ENCODE measurements around the gene ANKRD50. TPM values are rescaled to one million over a fixed set of nuclear protein-coding genes. Genes with fewer than 3 reads are reported as not detected.

ANKRD50 gene
- total RNA-seq, 4 donors from 2014 or later = 8.9 to 19.0 (median 17.6) TPM

DNA sequence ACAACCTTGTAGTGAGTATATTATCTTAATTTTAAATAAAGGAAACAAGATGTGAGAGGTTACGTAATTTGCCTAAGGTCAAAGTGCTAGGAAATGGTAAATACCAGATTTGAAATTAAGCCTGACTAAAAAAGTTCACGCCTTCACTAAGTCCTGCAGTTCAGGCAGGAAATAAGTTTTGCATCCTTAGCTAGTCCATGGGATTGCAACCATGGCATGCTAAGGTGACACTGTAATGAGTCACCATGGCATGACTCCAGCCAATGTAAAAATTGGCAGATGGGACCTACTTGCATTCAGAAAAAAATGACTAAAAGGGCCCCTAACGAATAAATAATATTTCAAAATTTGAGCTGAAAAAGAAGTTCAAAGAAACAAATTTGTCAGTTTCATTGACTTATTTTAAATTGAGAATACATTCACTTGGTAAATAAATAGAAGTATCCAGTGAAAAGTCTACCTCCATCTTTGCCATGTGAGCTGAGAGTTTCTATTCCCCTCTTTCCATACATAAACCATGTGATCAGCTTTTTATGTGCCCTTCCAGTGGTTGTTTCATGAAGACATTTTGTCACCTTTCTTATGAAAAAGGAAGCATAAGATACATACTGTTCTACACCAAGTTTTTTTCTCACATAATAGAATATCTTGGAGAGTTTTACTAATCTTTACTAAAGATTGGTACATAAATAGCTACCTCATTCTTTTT, 72.4 kb downstream of the ANKRD50 start:
- 33 to 54% methylated on average over 3 of the region's 3 CpGs for WGBS, 2 donors
- DNase-seq = no peak
- no peak for TF ChIP-seq POLR2A (IDR thresholded peaks at IDR 0.05)
- TF ChIP-seq, protein P1, sequence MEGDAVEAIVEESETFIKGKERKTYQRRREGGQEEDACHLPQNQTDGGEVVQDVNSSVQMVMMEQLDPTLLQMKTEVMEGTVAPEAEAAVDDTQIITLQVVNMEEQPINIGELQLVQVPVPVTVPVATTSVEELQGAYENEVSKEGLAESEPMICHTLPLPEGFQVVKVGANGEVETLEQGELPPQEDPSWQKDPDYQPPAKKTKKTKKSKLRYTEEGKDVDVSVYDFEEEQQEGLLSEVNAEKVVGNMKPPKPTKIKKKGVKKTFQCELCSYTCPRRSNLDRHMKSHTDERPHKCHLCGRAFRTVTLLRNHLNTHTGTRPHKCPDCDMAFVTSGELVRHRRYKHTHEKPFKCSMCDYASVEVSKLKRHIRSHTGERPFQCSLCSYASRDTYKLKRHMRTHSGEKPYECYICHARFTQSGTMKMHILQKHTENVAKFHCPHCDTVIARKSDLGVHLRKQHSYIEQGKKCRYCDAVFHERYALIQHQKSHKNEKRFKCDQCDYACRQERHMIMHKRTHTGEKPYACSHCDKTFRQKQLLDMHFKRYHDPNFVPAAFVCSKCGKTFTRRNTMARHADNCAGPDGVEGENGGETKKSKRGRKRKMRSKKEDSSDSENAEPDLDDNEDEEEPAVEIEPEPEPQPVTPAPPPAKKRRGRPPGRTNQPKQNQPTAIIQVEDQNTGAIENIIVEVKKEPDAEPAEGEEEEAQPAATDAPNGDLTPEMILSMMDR (IDR thresholded peaks at IDR 0.05) = no peak
- H3K9me3 ChIP-seq = no peaks in the 10 kb centered on the region
- no peak overlapping the region for H3K27ac ChIP-seq
- peaks cover 0 to 50% (median 0%) of the 10 kb centered on the region in 3 donors for H3K4me1 ChIP-seq
- no peak overlapping the region for H3K4me3 ChIP-seq
- H3K27me3 ChIP-seq = no peaks in the 10 kb centered on the region
- intact Hi-C loops (cut with DNase I) = no loop called here
- H3K36me3 ChIP-seq = no peaks in the 10 kb centered on the region

DNA sequence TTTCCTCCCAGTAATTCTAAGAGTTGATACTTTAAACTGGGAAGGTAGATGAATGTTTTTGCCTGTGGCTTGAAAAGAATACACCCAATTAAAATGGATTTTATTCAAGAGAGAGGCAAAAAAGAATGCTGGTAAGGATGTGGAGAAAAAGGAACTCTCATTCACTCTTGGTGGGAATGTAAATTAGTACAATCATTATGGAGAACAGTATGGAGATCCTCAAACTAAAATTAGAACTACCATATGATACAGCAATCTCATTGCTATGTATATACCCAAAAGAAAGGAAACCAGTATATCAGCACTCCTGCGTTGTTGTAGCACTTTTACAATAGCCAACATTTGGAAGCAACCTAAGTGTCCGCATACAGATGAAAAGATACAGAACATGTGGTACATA, 75.2 kb downstream of the ANKRD50 start:
- H3K27me3 ChIP-seq = no peaks in the 10 kb centered on the region
- H3K27ac ChIP-seq = no peak overlapping the region
- WGBS, 2 donors = 90 to 94% methylated on average over 2 of the region's 2 CpGs
- intact Hi-C loops (cut with DNase I) = no loop called here
- TF ChIP-seq POLR2A (IDR thresholded peaks at IDR 0.05) = no peak
- TF ChIP-seq, protein P1 (IDR thresholded peaks at IDR 0.05) = no peak
- DNase-seq = no peak
- no peak overlapping the region for H3K4me3 ChIP-seq
- no peaks in the 10 kb centered on the region for H3K9me3 ChIP-seq
- H3K4me1 ChIP-seq = peaks cover 0 to 62% (median 0%) of the 10 kb centered on the region in 3 donors
- H3K36me3 ChIP-seq = no peaks in the 10 kb centered on the region

DNA sequence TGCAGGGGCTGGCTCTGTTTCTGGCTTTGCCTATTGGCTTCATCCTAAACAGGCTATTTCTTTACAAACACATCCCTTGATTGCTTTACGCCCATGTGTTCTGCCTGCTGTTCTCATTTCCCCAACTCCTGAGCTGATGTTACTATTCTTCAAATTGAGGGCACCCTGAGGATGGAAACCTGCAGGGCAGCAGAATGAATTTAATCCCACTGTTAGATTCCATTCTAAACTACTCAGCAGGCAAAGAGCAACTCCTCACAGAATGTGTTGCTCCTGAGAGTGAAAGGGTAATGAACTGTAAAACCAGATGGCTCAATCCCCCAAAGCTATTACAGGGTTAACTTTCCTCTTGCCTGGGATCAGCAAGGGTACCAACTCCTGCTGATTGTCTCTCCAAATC, 75.7 kb downstream of the ANKRD50 start:
- WGBS, 2 donors = 100% methylated on average over 1 of the region's 1 CpG
- no peak for DNase-seq
- Histone ChIP-seq H3K36me3 (no peaks in the 10 kb centered on the region), H3K4me1 (peaks cover 0 to 62% (median 5%) of the 10 kb centered on the region in 3 donors), H3K4me3 (no peak overlapping the region), H3K9me3 (no peaks in the 10 kb centered on the region), H3K27ac (no peak overlapping the region), H3K27me3 (no peaks in the 10 kb centered on the region)
- TF ChIP-seq POLR2A (IDR thresholded peaks at IDR 0.05) = no peak
- TF ChIP-seq, protein P1 (IDR thresholded peaks at IDR 0.05) = no peak
- intact Hi-C loops (cut with DNase I) = no loop called here

DNA sequence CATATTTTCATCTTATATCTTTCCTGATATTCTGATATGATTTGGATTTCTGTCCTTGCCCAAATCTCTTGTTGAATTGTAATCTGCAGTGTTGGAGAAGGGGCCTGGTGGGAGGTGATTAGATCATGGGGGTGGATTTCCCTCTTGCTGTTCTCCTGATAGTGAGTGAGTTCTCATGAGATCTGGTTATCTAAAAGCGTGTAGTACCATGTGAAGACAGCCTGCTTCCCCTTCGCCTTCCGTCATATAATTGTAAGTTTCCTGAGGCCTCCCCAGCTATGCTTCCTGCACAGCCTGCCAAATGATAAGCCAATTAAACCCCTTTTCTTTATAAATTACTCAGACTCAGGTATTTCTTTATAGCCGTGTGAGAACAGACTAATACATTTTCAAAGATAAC, 77.2 kb downstream of the ANKRD50 start:
- 55 to 63% methylated on average over 4 of the region's 4 CpGs for WGBS, 2 donors
- TF ChIP-seq, protein P1 (IDR thresholded peaks at IDR 0.05) = no peak
- TF ChIP-seq POLR2A (IDR thresholded peaks at IDR 0.05) = no peak
- H3K27ac ChIP-seq = no peak overlapping the region
- intact Hi-C loops (cut with DNase I) = no loop called here
- no peaks in the 10 kb centered on the region for H3K9me3 ChIP-seq
- no peaks in the 10 kb centered on the region for H3K27me3 ChIP-seq
- peaks cover 0 to 55% (median 5%) of the 10 kb centered on the region in 3 donors for H3K4me1 ChIP-seq
- H3K36me3 ChIP-seq = no peaks in the 10 kb centered on the region
- no peak for DNase-seq
- H3K4me3 ChIP-seq = no peak overlapping the region

DNA sequence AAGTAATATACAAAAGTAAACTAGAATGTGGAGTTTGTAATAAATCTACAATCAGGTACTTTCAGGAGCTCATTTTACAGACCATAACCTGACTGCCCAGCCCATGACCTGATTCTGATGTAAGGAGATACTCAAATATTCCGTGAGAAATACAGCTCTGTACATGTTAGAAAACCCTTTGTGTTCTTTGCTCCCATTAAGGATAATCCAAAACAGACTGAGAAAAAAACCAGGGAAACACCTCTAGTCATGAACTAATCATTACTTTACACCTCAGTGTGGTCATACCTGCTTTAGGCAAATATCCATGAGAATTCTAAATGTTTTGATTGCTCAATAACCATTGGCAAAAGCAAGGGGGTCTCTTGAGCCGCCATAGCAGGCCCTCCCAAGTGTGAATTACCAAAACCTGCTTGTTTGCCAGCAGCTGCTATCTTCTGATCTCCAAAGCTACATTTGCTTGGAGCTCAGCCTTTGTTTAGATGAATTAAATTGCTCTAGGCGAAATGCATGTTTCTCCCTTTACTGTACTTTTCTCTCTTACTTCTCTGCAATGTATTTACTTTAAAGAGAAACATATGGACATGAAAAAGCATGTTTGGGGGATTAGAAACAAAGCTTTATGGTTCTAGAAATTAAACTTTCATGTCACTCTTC, 79.1 kb downstream of the ANKRD50 start:
- no peaks in the 10 kb centered on the region for H3K9me3 ChIP-seq
- no peak overlapping the region for H3K4me3 ChIP-seq
- no peak for DNase-seq
- WGBS, 2 donors = 30 to 38% methylated on average over 3 of the region's 3 CpGs
- H3K36me3 ChIP-seq = no peaks in the 10 kb centered on the region
- no peaks in the 10 kb centered on the region for H3K27me3 ChIP-seq
- intact Hi-C loops (cut with DNase I) = no loop called here
- no peak for TF ChIP-seq POLR2A (IDR thresholded peaks at IDR 0.05)
- TF ChIP-seq, protein P1 (IDR thresholded peaks at IDR 0.05) = no peak
- peaks cover 0 to 42% (median 5%) of the 10 kb centered on the region in 3 donors for H3K4me1 ChIP-seq
- no peak overlapping the region for H3K27ac ChIP-seq

All from esophagus squamous epithelium (tissue), 5 donors.